ENCODE results near the gene NTN5. TPM values are rescaled to one million over a fixed set of nuclear protein-coding genes. Genes with fewer than 3 reads are reported as not detected.

The NTN5 gene
- total and polyA plus RNA-seq, 12 donors = 0.17 to 0.68 (median 0.28) TPM; not detected in 4

- Histone ChIP-seq H3K27me3 (no peaks in the 10 kb centered on the region), H3K4me1 (peaks cover 18 to 66% (median 39%) of the 10 kb centered on the region in 9 donors), H3K9me3 (no peaks in the 10 kb centered on the region), H3K36me3 (peaks cover 0 to 36% (median 22%) of the 10 kb centered on the region in 9 donors), H3K4me3 (peak overlapping the region; percentile 26 to 95 (median 78)), H3K27ac (peak overlapping the region; percentile 64 to 93 (median 88))
- no peak for DNase-seq
- no peak for ATAC-seq
- 30 to 31% methylated on average over 6 of the region's 6 CpGs for WGBS, 2 donors
- no peak for TF ChIP-seq CTCF (IDR thresholded peaks at IDR 0.05)
- intact Hi-C loops (cut with DNase I) = no loop called here
Measured at GRCh38 chr19:48619692-48620585, 52.9 kb downstream of the NTN5 start.

DNA sequence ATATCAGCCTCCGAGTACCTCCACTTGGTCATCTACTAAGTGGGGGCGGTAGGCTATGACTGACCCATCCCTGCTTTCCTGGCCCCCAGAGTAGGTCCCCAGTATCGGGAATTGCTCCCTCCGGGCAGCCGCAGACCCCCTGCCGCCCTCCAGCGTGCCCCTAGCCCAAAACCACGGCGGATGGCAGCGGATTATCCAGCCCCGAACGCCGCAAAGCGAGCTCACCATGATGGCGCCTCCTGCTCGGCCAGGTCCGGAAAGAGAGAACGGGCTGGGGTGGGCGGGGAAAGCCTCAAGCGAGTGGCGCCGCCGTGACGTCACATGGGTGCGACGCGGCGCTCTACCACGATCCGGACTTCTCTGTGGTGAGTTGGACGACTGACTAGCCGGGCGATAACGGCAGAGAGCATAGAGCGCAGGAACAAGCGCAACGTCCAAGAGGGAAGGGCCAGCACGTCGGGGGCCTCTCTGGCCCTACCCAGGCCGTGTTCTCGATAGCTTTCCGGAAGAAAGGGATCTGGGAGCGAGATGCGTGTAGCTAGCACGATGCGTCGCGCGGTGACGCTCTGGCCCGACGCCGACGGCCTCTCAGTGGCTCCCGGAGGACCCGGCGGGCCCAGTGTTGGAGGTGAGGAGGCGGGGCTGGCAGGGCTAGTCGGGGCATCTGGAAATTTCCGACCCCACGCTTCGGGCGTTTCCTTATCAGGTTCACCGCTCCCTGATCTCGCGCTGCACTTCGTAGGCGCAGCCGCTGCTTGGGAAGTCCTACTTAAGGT lies 53.7 kb downstream of the NTN5 start, which contains the start of the genes RPL18 and SPHK2:
Gene RPL18 (minus strand): TSS at position 263 of the 776 bp plus-strand sequence. CDS start 35 bp downstream, at position 228.
Gene SPHK2 (plus strand): TSS at position 591 of the 776 bp plus-strand sequence. CDS start 1,009 bp downstream, outside the sequence.
- H3K27me3 ChIP-seq = no peaks in the 10 kb centered on the region
- peak within 1 kb of the TSS; percentile 74 to 95 (median 81) for H3K4me3 ChIP-seq
- DNase-seq (peak; percentile 97 to 98), ATAC-seq (peak; percentile 90 to 95 (median 93))
- peaks cover 0 to 39% (median 22%) of the 10 kb centered on the region in 9 donors for H3K36me3 ChIP-seq
- H3K27ac ChIP-seq = peak within 1 kb of the TSS; percentile 64 to 93 (median 88)
- peak in 1 of 9 donors; percentile 9 for TF ChIP-seq CTCF (IDR thresholded peaks at IDR 0.05)
- H3K4me1 ChIP-seq = peaks cover 18 to 60% (median 37%) of the 10 kb centered on the region in 9 donors
- no peaks in the 10 kb centered on the region for H3K9me3 ChIP-seq
- intact Hi-C loops (cut with DNase I) = loop anchor here in 1 of 10 donors (1.0 kb wide), 1 partner anchor 30 kb away; no protein-coding TSS in a partner anchor
- WGBS, 2 donors = 0% methylated on average over 69 of the region's 69 CpGs

DNA sequence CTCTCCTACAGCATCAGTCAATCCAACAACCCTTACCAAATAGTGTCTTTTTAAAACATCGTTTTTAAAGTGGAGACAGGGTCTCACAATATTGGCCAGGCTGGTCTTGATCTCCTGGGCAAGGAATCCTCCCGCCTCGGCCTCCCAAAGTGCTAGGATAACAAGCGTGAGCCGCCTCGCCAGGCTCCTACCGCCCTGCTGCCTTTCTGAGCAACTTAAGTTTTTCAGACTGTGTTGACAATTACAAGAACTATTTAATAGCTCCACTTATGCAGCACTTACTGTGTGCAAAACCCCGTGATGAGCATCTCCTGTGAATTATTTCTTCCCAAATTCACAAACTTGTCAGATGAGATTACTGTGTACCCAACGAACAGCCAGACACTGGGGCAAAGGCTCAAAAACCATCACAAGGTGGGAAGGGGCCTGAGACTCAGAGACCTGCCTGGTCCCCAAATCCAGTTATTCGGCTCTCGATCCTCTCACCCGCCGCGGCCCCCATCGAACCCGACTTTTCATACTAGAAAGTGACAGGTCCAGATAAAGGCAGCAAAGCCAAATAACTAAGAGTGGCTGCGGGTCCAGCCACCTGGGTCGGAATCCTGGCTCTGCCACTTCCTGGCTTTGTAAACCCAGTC lies 54.4 kb downstream of the NTN5 start:
- H3K9me3 ChIP-seq = no peaks in the 10 kb centered on the region

More for the DNA sequence above, 54.4 kb downstream of the NTN5 start:
- Histone ChIP-seq H3K27me3 (no peaks in the 10 kb centered on the region), H3K4me3 (peak overlapping the region; percentile 74 to 95 (median 81)), H3K27ac (peak overlapping the region; percentile 53 to 92 (median 88)), H3K36me3 (peaks cover 0 to 39% (median 22%) of the 10 kb centered on the region in 9 donors), H3K4me1 (peaks cover 14 to 53% (median 33%) of the 10 kb centered on the region in 9 donors)
- no peak for ATAC-seq
- no peak for DNase-seq
- WGBS, 2 donors = 1 to 2% methylated on average over 18 of the region's 18 CpGs
- no peak for TF ChIP-seq CTCF (IDR thresholded peaks at IDR 0.05)
- intact Hi-C loops (cut with DNase I) = loop anchor here in 1 of 10 donors (1.0 kb wide), 1 partner anchor 29 kb away; no protein-coding TSS in a partner anchor
